OCI-LY3 (cell line): ENCODE data around the gene PEX11A.

Experiments used
- H2AFZ ChIP-seq: fragments of 200-600, 300-600 bp; shearing (Covaris generic); 2 replicates; pipeline ENCODE4 v1.6.0; 2014; ENCODE audit warnings: antibody characterized with exemption, low read depth, low read length
- H3K27ac ChIP-seq: fragments of 200-600, 300-600 bp; sonication (generic); 2 replicates; pipeline ENCODE4 v1.5.1; 2014; ENCODE audit warnings: mild to moderate bottlenecking, low read length, moderate library complexity, mixed read lengths
- H3K27me3 ChIP-seq: fragments of 200-600, 300-600 bp; sonication (generic); 2 replicates; pipeline ENCODE4 v1.6.1; 2014; ENCODE audit warnings: low read depth, low read length, mixed read lengths
- H3K36me3 ChIP-seq: fragments of 200-600, 300-600 bp; sonication (generic); replicated peaks from 2 replicates; pipeline ENCODE3; 2014; ENCODE audit warnings: low read depth, low read length, mixed read lengths
- H3K4me1 ChIP-seq: fragments of 300-600, 200-600 bp; sonication (generic); 2 replicates; pipeline ENCODE4 v1.6.1; 2014; ENCODE audit warnings: low read length, mixed read lengths
- H3K4me2 ChIP-seq: fragments of 200-600, 300-600 bp; sonication (generic); 2 replicates; pipeline ENCODE4 v1.6.1; 2014; ENCODE audit warnings: low read length, mixed read lengths
- H3K4me3 ChIP-seq: fragments of 300-600, 200-600 bp; sonication (generic); 2 replicates; pipeline ENCODE4 v1.5.1; 2014; ENCODE audit warnings: antibody characterized with exemption, mild to moderate bottlenecking, low read length, moderate library complexity
- H3K79me2 ChIP-seq: fragments of 300-600, 200-600 bp; shearing (Covaris generic); 2 replicates; pipeline ENCODE4 v1.6.1; 2014; ENCODE audit warnings: mild to moderate bottlenecking, low read length, mixed read lengths
- H3K9ac ChIP-seq: fragments of 300-600, 200-600 bp; shearing (Covaris generic); 2 replicates; pipeline ENCODE4 v1.6.0; 2014; ENCODE audit warnings: mild to moderate bottlenecking, low read length, moderate library complexity
- H3K9me3 ChIP-seq: fragments of 200-600, 300-600 bp; shearing (Covaris generic); 2 replicates; pipeline ENCODE4 v1.6.1; 2014; ENCODE audit warnings: low read length, mixed read lengths; ENCODE audit not compliant: insufficient read depth
- H4K20me1 ChIP-seq: fragments of 200-600, 300-600 bp; sonication (generic); 2 replicates; pipeline ENCODE4 v1.6.1; 2016; ENCODE audit warnings: low read length, mixed read lengths; ENCODE audit not compliant: insufficient read depth
- CTCF ChIP-seq: fragments of 200-600, 300-600 bp; sonication (generic); IDR thresholded peaks from 2 replicates; pipeline ENCODE4 v1.5.1; 2014; ENCODE audit warnings: antibody characterized with exemption, low read length, low read depth
- EZH2phosphoT487 ChIP-seq: fragments of 200-600 bp; shearing (Covaris generic); IDR thresholded peaks from 2 replicates; pipeline ENCODE4 v1.6.1; 2018; ENCODE audit warnings: antibody characterized with exemption, mixed run types, low read depth

The PEX11A gene

DNA sequence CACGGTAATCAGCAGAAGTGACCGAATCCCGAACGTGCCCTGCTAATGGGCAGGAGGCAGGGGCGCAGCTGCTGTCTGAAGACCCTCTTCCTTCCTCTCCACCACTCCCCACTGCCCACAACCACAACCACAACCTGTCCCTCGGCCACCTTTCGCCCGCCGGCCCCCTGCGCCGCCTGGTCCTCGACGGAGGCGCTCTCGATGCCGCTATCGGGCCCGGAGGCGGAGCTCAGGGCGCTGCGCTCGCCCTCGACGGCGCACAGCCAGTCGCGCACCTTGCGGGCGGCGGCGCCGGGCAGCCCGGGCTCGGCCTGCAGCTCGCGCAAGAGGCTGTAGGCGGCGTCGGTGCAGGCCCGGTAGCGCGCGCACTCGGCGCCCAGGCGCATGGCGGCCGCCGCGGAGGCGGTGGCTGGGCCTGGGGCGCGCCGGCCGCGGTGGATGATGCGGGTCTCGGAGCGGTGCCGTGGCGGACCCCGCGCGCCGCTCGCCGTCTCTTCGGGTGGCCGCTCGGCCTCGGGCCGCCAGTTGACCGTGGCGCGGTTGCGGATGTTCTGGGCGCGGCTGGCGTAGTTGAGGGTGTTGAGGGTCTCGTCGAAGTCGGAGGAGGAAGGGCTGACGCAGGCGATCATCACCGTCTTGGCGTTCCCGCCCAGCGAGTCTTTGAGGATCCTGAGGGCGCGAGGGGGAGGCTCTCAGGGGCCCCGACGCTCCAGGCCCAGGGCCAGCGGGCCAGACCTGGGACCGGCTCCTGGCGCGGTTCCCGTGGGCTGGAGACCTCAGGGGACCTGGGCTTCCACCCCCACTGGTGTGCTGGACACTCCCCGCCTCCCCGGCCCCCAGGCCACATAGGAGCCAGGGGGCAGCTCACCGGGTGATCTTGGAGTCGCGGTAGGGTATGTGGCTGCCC lies 42.2 kb downstream of the PEX11A start:
- Histone ChIP-seq H3K79me2 (no peaks in the 10 kb centered on the region), H4K20me1 (no peaks in the 10 kb centered on the region), H3K9me3 (no peaks in the 10 kb centered on the region), H3K4me1 (no peaks in the 10 kb centered on the region), H2AFZ (no peak overlapping the region), H3K27me3 (no peaks in the 10 kb centered on the region), H3K36me3 (peaks cover 15% of the 10 kb centered on the region), H3K9ac (no peak overlapping the region), H3K4me3 (no peak overlapping the region), H3K4me2 (no peak overlapping the region), H3K27ac (no peak overlapping the region)
- TF ChIP-seq CTCF (no peak), EZH2phosphoT487 (no peak)

GRCh38 chr15:89647191-89647851 lies 43.2 kb downstream of the PEX11A start:
- Histone ChIP-seq H2AFZ (no peak overlapping the region), H3K4me3 (no peak overlapping the region)
- TF ChIP-seq EZH2phosphoT487 (no peak), CTCF (peak; percentile 70)

DNA sequence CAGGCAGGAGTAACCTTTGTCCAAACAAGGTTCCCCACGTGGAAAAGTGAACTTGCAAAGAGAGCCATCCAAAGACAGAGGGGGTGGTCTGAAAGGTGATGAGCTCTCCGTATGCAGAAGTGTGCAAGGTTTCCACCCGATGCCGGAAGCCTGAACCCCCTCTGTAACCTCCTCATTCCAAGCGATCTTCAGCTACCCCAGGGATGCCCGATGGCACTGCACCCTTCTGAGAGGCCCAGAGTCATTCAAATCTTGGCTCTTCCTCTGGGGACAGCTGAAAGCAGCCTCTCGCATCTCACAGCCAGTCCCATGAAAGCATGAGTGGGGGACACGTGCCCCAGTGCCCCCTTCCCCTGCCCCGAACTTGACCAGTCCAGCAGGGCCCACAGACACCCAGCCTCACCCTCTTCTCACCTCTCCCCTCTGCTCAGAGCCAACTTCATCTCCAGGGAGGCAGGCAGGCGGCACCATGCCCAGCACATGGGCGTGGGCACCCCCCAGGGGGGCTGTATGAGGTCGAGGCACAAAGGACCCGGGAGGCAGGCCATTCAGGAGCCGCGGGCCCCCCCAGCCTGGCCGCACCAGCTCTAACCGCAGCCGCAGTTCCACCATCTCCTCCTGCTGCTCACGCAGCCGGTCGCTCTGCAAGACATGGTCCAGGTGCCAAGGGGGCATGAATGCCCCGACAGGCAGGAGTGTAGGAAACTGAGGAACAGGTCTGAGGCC lies 44.0 kb downstream of the PEX11A start:
- Histone ChIP-seq H2AFZ (no peak overlapping the region), H3K36me3 (peaks cover 16% of the 10 kb centered on the region), H3K9me3 (no peaks in the 10 kb centered on the region), H4K20me1 (no peaks in the 10 kb centered on the region), H3K4me2 (no peak overlapping the region), H3K27ac (no peak overlapping the region), H3K27me3 (no peaks in the 10 kb centered on the region), H3K4me1 (no peaks in the 10 kb centered on the region), H3K9ac (no peak overlapping the region), H3K79me2 (no peaks in the 10 kb centered on the region), H3K4me3 (no peak overlapping the region)
- TF ChIP-seq CTCF (no peak), EZH2phosphoT487 (no peak)

More at GRCh38 chr15:89647191-89647851, 43.2 kb downstream of the PEX11A start:
- no peak overlapping the region for H3K4me2 ChIP-seq
- no peaks in the 10 kb centered on the region for H3K27me3 ChIP-seq
- no peaks in the 10 kb centered on the region for H3K79me2 ChIP-seq
- H3K27ac ChIP-seq: no peak overlapping the region
- H3K9me3 ChIP-seq: no peaks in the 10 kb centered on the region
- no peaks in the 10 kb centered on the region for H4K20me1 ChIP-seq
- H3K36me3 ChIP-seq: peaks cover 15% of the 10 kb centered on the region
- H3K4me1 ChIP-seq: no peaks in the 10 kb centered on the region
- no peak overlapping the region for H3K9ac ChIP-seq

- TF ChIP-seq EZH2phosphoT487 (no peak), CTCF (no peak)
- no peak overlapping the region for H3K4me2 ChIP-seq
- H3K36me3 ChIP-seq: peaks cover 16% of the 10 kb centered on the region
Observed at GRCh38 chr15:89645680-89646079, 44.9 kb downstream of the PEX11A start.

More at GRCh38 chr15:89645680-89646079, 44.9 kb downstream of the PEX11A start:
- Histone ChIP-seq H3K4me1 (no peaks in the 10 kb centered on the region), H3K27ac (no peak overlapping the region), H2AFZ (no peak overlapping the region), H3K4me3 (no peak overlapping the region), H3K79me2 (no peaks in the 10 kb centered on the region), H3K9ac (no peak overlapping the region), H3K27me3 (no peaks in the 10 kb centered on the region), H4K20me1 (no peaks in the 10 kb centered on the region), H3K9me3 (no peaks in the 10 kb centered on the region)
